GM23248 (cell line): ENCODE results near the gene CAMKMT. TPM values are rescaled to one million over a fixed set of nuclear protein-coding genes. Genes with fewer than 3 reads are reported as not detected.

Experiments
- DNase-seq: peaks from one replicate; pipeline ENCODE4 v3.0.0-alpha.2; 2015
- H2AFZ ChIP-seq: fragments of 200-600 bp; sonication (generic); 2 replicates; pipeline ENCODE4 v1.6.1; 2016; ENCODE audit warnings: antibody characterized with exemption
- H3F3A ChIP-seq: fragments of 200-600 bp; sonication (generic); 2 replicates; pipeline ENCODE4 v1.6.1; 2016; ENCODE audit warnings: mild to moderate bottlenecking, antibody characterized with exemption, mixed run types; ENCODE audit not compliant: insufficient read depth
- H3K27ac ChIP-seq: fragments of 200-600 bp; sonication (generic); 2 replicates; pipeline ENCODE4 v1.5.1; 2016; ENCODE audit warnings: mild to moderate bottlenecking
- H3K27me3 ChIP-seq: fragments of 200-600 bp; sonication (generic); replicated peaks from 2 replicates; pipeline ENCODE4 v1.6.1; 2016; ENCODE audit warnings: mild to moderate bottlenecking; ENCODE audit not compliant: insufficient read depth
- H3K36me3 ChIP-seq: fragments of 200-600 bp; sonication (generic); 2 replicates; pipeline ENCODE4 v1.6.1; 2016; ENCODE audit warnings: low read depth, mild to moderate bottlenecking
- H3K4me1 ChIP-seq: fragments of 200-600 bp; sonication (generic); 2 replicates; pipeline ENCODE4 v1.6.1; 2016; ENCODE audit warnings: mild to moderate bottlenecking; ENCODE audit not compliant: insufficient read depth
- H3K4me2 ChIP-seq: fragments of 200-600 bp; sonication (generic); one replicate; pipeline ENCODE4 v1.6.1; 2016; ENCODE audit warnings: mild to moderate bottlenecking; ENCODE audit not compliant: unreplicated experiment
- H3K4me3 ChIP-seq: fragments of 200-600 bp; sonication (generic); 2 replicates; pipeline ENCODE4 v1.5.1; 2016; ENCODE audit warnings: mild to moderate bottlenecking
- H3K79me2 ChIP-seq: fragments of 200-600 bp; sonication (generic); 2 replicates; pipeline ENCODE4 v1.6.1; 2016; ENCODE audit warnings: mild to moderate bottlenecking; ENCODE audit not compliant: insufficient read depth
- H3K9ac ChIP-seq: fragments of 200-600 bp; sonication (generic); 2 replicates; pipeline ENCODE4 v1.6.1; 2016; ENCODE audit warnings: mild to moderate bottlenecking
- H3K9me2 ChIP-seq: fragments of 200-600 bp; sonication (generic); 2 replicates; pipeline ENCODE4 v1.6.1; 2016; ENCODE audit warnings: mixed run types, mild to moderate bottlenecking, moderate library complexity; ENCODE audit not compliant: insufficient read depth
- H3K9me3 ChIP-seq: fragments of 200-600 bp; sonication (generic); one replicate; pipeline ENCODE4 v1.6.1; 2017; ENCODE audit warnings: low read depth
- H4K20me1 ChIP-seq: fragments of 200-600 bp; sonication (generic); 2 replicates; pipeline ENCODE4 v1.6.0; 2016; ENCODE audit not compliant: insufficient read depth
- EZH2 ChIP-seq: fragments of 200-600 bp; sonication (generic); IDR thresholded peaks from 2 replicates; pipeline ENCODE4 v1.6.1; 2018; ENCODE audit warnings: antibody characterized with exemption, mild to moderate bottlenecking; ENCODE audit not compliant: insufficient read depth, poor library complexity, severe bottlenecking
- EZH2phosphoT487 ChIP-seq: fragments of 200-600 bp; sonication (generic); IDR thresholded peaks from 2 replicates; pipeline ENCODE4 v1.6.1; 2018; ENCODE audit warnings: antibody characterized with exemption, moderate library complexity, mild to moderate bottlenecking, low read depth; ENCODE audit not compliant: insufficient read depth
- WGBS, 2 experiments: methylation state at CpG; one replicate each; pipeline ENCODE4 v1.1.6; 2015 to 2017; ENCODE audit warnings: low lambda C conversion rate in 2 of 2, low coverage in 1 of 2; ENCODE audit errors: missing lambda C conversion rate in 2 of 2; 5-methylcytosine and 5-hydroxymethylcytosine counted together
- in situ Hi-C: fragments of 300-500 bp; cut with MboI; formaldehyde crosslinking; loops from 2 replicates; pipeline ENCODE4 v1.15.0; 2020
- polyA plus RNA-seq: library from polyadenylated mRNA; unstranded; fragments of >200 nt; fragmentation: Nextera tagmentation; extraction: Ambion mirVana; gene quantifications from 2 replicates; pipeline ENCODE4 v1.2.1, GENCODE V29; 2016
- total RNA-seq: library from RNA; depleted of rRNA; stranded (reverse); fragments of >200 nt; shearing (Covaris generic); gene quantifications from 2 replicates; pipeline ENCODE4 v1.2.3, GENCODE V29; 2014

CAMKMT gene
- total and polyA plus RNA-seq, 2 experiments from 2014 or later = 3.1 to 6.9 TPM

DNA sequence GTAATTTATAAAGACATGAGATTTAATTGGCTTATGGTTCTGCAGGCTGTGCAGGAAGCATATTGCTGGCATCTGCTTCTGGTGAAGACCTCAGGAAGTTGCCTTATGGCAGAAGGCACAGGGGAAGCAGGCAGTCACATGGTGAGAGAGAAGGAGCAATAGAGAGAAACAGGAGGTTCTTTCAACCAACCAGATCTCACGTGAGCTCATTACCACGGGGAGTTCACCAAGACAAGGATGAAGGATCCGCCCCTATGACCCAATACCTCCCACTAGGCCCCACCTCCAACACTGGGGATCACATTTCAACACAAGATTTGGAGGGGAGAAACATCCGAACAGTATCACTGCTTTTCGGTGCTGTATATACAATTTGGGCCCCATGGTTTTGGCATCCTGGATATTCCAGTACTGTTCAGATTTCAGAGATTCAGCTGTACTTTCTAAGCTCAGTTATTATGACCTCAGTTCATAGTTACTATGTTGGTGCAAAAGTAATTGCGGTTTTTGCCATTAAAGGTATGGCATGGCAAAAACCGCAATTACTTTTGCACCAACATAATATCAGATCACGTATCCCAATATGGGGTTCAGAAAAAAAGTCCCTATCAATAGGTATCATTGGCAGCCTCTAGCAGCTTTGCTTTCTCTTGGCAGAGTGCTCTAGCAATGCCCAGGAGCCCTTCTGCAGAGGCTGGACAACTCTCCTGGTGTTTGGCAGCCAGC lies 390.2 kb downstream of the CAMKMT start:
- Histone ChIP-seq H3K4me2 (no peak overlapping the region), H3K27me3 (no peaks in the 10 kb centered on the region), H3K4me3 (no peak overlapping the region), H2AFZ (no peak overlapping the region), H4K20me1 (no peaks in the 10 kb centered on the region), H3F3A (no peaks in the 10 kb centered on the region), H3K9me2 (no peaks in the 10 kb centered on the region), H3K9ac (no peak overlapping the region), H3K9me3 (no peaks in the 10 kb centered on the region), H3K36me3 (no peaks in the 10 kb centered on the region), H3K27ac (no peak overlapping the region), H3K79me2 (no peaks in the 10 kb centered on the region), H3K4me1 (no peaks in the 10 kb centered on the region)
- 70 to 73% methylated on average over 8 of the region's 8 CpGs for WGBS, 2 experiments
- in situ Hi-C loops = no loop called here
- no peak for TF ChIP-seq EZH2
- TF ChIP-seq EZH2phosphoT487 = no peak
- no peak for DNase-seq

DNA sequence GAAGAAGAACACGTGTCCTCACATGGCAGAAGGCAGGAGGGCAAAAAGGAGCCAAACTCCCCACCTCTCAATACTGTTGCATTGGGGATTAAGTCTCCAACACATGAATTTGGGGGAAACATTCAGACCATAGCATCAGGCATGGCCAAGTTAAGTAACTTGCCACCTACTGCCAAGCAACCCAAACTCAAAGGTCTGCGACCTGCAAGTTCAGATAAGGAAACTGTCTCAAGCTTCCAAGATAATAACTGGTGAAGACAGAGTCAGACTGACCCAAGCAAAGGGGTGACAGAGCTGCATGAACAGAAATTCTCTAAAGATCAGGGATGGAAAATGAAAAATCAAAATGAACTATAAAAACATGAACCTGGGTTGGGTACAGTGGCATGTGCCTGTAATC lies 391.0 kb downstream of the CAMKMT start:
- TF ChIP-seq EZH2phosphoT487 = no peak
- no peak for TF ChIP-seq EZH2
- H3K9ac ChIP-seq = no peak overlapping the region
- H3K27me3 ChIP-seq = no peaks in the 10 kb centered on the region
- H3K9me3 ChIP-seq = no peaks in the 10 kb centered on the region
- H3K9me2 ChIP-seq = no peaks in the 10 kb centered on the region
- H3K79me2 ChIP-seq = no peaks in the 10 kb centered on the region
- no peaks in the 10 kb centered on the region for H3K4me1 ChIP-seq
- H3F3A ChIP-seq = no peaks in the 10 kb centered on the region
- H4K20me1 ChIP-seq = no peaks in the 10 kb centered on the region
- H3K4me3 ChIP-seq = no peak overlapping the region
- 85% methylated on average over 2 of the region's 2 CpGs for WGBS, 2 experiments
- DNase-seq = no peak
- no peak overlapping the region for H3K4me2 ChIP-seq
- no peak overlapping the region for H3K27ac ChIP-seq
- no peak overlapping the region for H2AFZ ChIP-seq
- in situ Hi-C loops = no loop called here
- no peaks in the 10 kb centered on the region for H3K36me3 ChIP-seq

DNA sequence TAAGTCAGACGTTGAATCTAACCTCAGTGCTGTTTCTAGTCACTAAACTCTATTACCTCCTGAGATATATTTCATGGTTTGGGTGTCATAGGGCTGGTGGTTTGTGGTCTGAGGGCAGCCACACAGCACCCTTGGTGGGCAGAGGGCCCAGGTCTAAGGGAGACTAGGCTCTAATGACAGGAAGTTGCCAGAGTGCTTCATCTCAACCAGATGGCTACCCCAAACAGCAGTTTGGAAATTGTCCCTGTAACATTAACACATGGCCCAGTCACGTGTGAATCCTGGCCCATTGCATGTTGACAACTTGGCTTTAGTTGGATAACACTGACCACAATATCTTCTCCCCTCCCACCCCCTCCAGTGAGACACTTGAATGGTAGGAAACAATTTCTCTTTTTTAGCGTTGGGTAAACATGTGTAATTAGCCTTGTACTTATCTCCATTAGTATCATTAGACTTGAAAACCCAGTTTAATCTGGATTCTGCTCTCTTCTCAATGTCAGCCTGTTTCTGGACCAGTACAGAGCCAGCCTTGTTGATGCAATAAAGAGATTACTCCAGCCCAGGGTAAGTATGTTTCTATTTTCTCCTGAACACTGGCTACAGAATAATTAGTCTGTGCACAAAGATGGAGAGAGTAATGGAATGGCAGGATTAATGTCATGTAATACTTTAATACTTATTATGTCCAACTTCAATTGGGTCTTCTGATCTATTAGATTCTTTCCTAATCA lies 392.0 kb downstream of the CAMKMT start:
- no peaks in the 10 kb centered on the region for H3K27me3 ChIP-seq

DNA sequence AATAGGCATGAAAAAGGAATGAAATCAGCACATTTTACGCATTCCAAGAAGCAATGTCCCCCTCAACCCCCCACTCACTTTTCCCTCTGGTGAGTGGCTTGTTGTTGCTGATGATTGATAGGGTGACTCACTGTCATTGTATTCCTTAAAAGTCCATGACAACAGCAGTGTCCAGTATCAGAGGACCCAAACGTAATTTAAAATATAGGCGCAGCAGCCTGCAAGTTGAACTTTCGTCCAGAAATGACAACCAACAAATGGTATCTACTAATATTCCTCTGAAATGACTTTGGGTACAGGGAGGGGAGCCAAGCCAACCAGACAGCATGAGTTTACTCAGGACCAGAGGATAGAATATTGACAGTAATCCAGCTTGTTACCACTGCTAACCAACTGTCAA lies 396.8 kb downstream of the CAMKMT start:
- H3K4me1 ChIP-seq = no peaks in the 10 kb centered on the region
- no peaks in the 10 kb centered on the region for H3K27me3 ChIP-seq
- TF ChIP-seq EZH2 (no peak), EZH2phosphoT487 (no peak)
- no peak overlapping the region for H3K9ac ChIP-seq
- H3K4me3 ChIP-seq = no peak overlapping the region
- H4K20me1 ChIP-seq = no peaks in the 10 kb centered on the region
- 75 to 78% methylated on average over 4 of the region's 4 CpGs for WGBS, 2 experiments
- no peak overlapping the region for H3K27ac ChIP-seq
- no peak overlapping the region for H3K4me2 ChIP-seq
- H3K79me2 ChIP-seq = no peaks in the 10 kb centered on the region
- in situ Hi-C loops = no loop called here
- no peaks in the 10 kb centered on the region for H3K36me3 ChIP-seq
- no peak overlapping the region for H2AFZ ChIP-seq
- H3F3A ChIP-seq = no peaks in the 10 kb centered on the region
- no peak for DNase-seq
- no peaks in the 10 kb centered on the region for H3K9me2 ChIP-seq
- H3K9me3 ChIP-seq = no peaks in the 10 kb centered on the region

More for the DNA sequence above, 392.0 kb downstream of the CAMKMT start:
- Histone ChIP-seq H3K4me2 (no peak overlapping the region), H2AFZ (no peak overlapping the region), H3K4me3 (no peak overlapping the region), H3K9me2 (no peaks in the 10 kb centered on the region), H3K27ac (no peak overlapping the region), H3K9ac (no peak overlapping the region), H3K4me1 (no peaks in the 10 kb centered on the region), H3K9me3 (no peaks in the 10 kb centered on the region), H3F3A (no peaks in the 10 kb centered on the region), H4K20me1 (no peaks in the 10 kb centered on the region), H3K36me3 (no peaks in the 10 kb centered on the region), H3K79me2 (no peaks in the 10 kb centered on the region)
- TF ChIP-seq EZH2 (no peak), EZH2phosphoT487 (no peak)
- in situ Hi-C loops = no loop called here
- no peak for DNase-seq
- WGBS, 2 experiments = 47 to 55% methylated on average over 3 of the region's 3 CpGs
